PC-3 (cell line): Measurements from ENCODE around the gene NIM1K. TPM values are rescaled to one million over a fixed set of nuclear protein-coding genes. Genes with fewer than 3 reads are reported as not detected.

Experiments used
- ATAC-seq: fragments of 200-7000 bp; cut with Tn5 transposase; 2 replicates; pipeline ENCODE4 v1.9.1; 2020; ENCODE audit warnings: mild to moderate bottlenecking, moderate library complexity
- BruUV-seq: library from RNA; stranded (reverse); fragments of 400-500 nt; replicated peaks from 2 replicates; lab custom pipeline; 2021; lab: Mats Ljungman, UMichigan
- CTCF ChIA-PET: fragments of 300-600 bp; sonication (Branson Sonifier 250); formaldehyde crosslinking; loops from one replicate; lab custom pipeline; 2022; ENCODE audit warnings: antibody characterized with exemption; lab: Charles Lee
- POLR2A ChIA-PET: fragments of 300-600 bp; sonication (Branson Sonifier 250); formaldehyde crosslinking; loops from one replicate; lab custom pipeline; 2022; ENCODE audit warnings: antibody characterized with exemption; ENCODE audit not compliant: unreplicated experiment; lab: Charles Lee
- DNase-seq: peaks from one replicate; pipeline ENCODE4 v3.0.0-alpha.2; 2015
- H2AFZ ChIP-seq: fragments of 300-600 bp; sonication (generic); 2 replicates; pipeline ENCODE4 v1.6.0; 2016; ENCODE audit warnings: antibody characterized with exemption, low read length
- H3F3A ChIP-seq: fragments of 300-600 bp; sonication (generic); one replicate; pipeline ENCODE4 v1.6.0; 2017; ENCODE audit warnings: antibody characterized with exemption, low read length, control low read depth, mild to moderate bottlenecking; ENCODE audit not compliant: unreplicated experiment
- H3K27ac ChIP-seq: fragments of 300-600 bp; sonication (generic); 2 replicates; pipeline ENCODE4 v1.5.1; 2016; ENCODE audit warnings: mild to moderate bottlenecking, low read length
- H3K27me3 ChIP-seq: fragments of 300-600 bp; sonication (generic); 2 replicates; pipeline ENCODE4 v1.6.1; 2016; ENCODE audit warnings: low read length, mixed read lengths
- H3K36me3 ChIP-seq: fragments of 300-600 bp; sonication (generic); 2 replicates; pipeline ENCODE4 v1.6.1; 2016; ENCODE audit warnings: low read depth, mixed run types, low read length, mixed read lengths
- H3K4me1 ChIP-seq: fragments of 300-600 bp; sonication (generic); 2 replicates; pipeline ENCODE4 v1.5.1; 2016; ENCODE audit warnings: low read length; ENCODE audit not compliant: insufficient read depth
- H3K4me2 ChIP-seq: fragments of 300-600 bp; sonication (generic); 2 replicates; pipeline ENCODE4 v1.6.0; 2016; ENCODE audit warnings: low read length
- H3K4me3 ChIP-seq: fragments of 300-600 bp; sonication (generic); 2 replicates; pipeline ENCODE4 v1.5.1; 2016; ENCODE audit warnings: mild to moderate bottlenecking, low read length, mixed read lengths
- H3K79me2 ChIP-seq: fragments of 300-600 bp; sonication (generic); 2 replicates; pipeline ENCODE4 v1.6.1; 2017; ENCODE audit warnings: low read length, mixed read lengths
- H3K9ac ChIP-seq: fragments of 300-600 bp; sonication (generic); 2 replicates; pipeline ENCODE4 v1.6.0; 2016; ENCODE audit warnings: mild to moderate bottlenecking, low read length
- H3K9me2 ChIP-seq: fragments of 300-600 bp; sonication (generic); replicated peaks from 2 replicates; pipeline ENCODE4 v1.6.1; 2016; ENCODE audit warnings: mixed run types, low read length, mixed read lengths
- H3K9me3 ChIP-seq: fragments of 300-600 bp; sonication (generic); 2 replicates; pipeline ENCODE4 v1.6.1; 2016; ENCODE audit warnings: low read length, mixed read lengths
- H4K20me1 ChIP-seq: fragments of 300-600 bp; sonication (generic); 2 replicates; pipeline ENCODE4 v1.6.1; 2016; ENCODE audit warnings: low read length, mixed read lengths
- CTCF ChIP-seq: fragments of 300-600 bp; sonication (generic); conservative IDR thresholded peaks from 2 replicates; pipeline ENCODE4 v1.5.1; 2017; ENCODE audit warnings: antibody characterized with exemption, low read depth, mild to moderate bottlenecking, low read length
- EZH2 ChIP-seq: fragments of 300-600 bp; sonication (generic); IDR thresholded peaks from one replicate; pipeline ENCODE4 v1.6.1; 2017; ENCODE audit warnings: antibody characterized with exemption, mild to moderate bottlenecking, low read length; ENCODE audit not compliant: unreplicated experiment
- EZH2phosphoT487 ChIP-seq: fragments of 300-600 bp; sonication (generic); IDR thresholded peaks from 2 replicates; pipeline ENCODE4 v1.6.1; 2018; ENCODE audit warnings: mild to moderate bottlenecking, antibody characterized with exemption, low read length, borderline replicate concordance
- intact Hi-C: fragments of 100-400 bp; cut with micrococcal nuclease; formaldehyde crosslinking; loops from 2 replicates; pipeline ENCODE4 v1.9.0; 2023
- total RNA-seq: library from RNA; depleted of rRNA; stranded (reverse); fragments of >200 nt; gene quantifications from 2 replicates; pipeline ENCODE4 v1.2.3, GENCODE V29; 2014

The NIM1K gene
- total RNA-seq, 1 experiment from 2014 or later, result 0.26 TPM

GRCh38 chr5:43154469-43154868 lies 37.6 kb upstream of the NIM1K start:
- H3K4me2 ChIP-seq, result no peak overlapping the region
- no peaks in the 10 kb centered on the region for H3K9me3 ChIP-seq
- no peaks in the 10 kb centered on the region for H3F3A ChIP-seq
- intact Hi-C loops, result no loop called here
- no peak overlapping the region for H3K27ac ChIP-seq
- H3K27me3 ChIP-seq, result no peaks in the 10 kb centered on the region
- H3K4me3 ChIP-seq, result no peak overlapping the region
- H3K4me1 ChIP-seq, result no peaks in the 10 kb centered on the region
- no TSS peak for BruUV-seq
- no peak for TF ChIP-seq EZH2phosphoT487
- TF ChIP-seq CTCF, result no peak
- no peak for TF ChIP-seq EZH2
- no peak overlapping the region for H2AFZ ChIP-seq
- ATAC-seq (no peak), DNase-seq (no peak)
- 0 out of 2 replicates have a peak, but pooled peaks cover 5% of the 10 kb centered on the region for H4K20me1 ChIP-seq
- peaks cover 13% of the 10 kb centered on the region; the same call in 1 of the 2 replicates for H3K79me2 ChIP-seq
- H3K36me3 ChIP-seq, result peaks cover 24% of the 10 kb centered on the region; the same call in 1 of the 2 replicates
- CTCF ChIA-PET, result interaction anchor here (0.9 kb wide), 1 partner anchor 152 kb away, joined by 3 read pairs; no protein-coding TSS in a partner anchor
- POLR2A ChIA-PET, result no interaction called here
- no peaks in the 10 kb centered on the region for H3K9me2 ChIP-seq
- no peak overlapping the region for H3K9ac ChIP-seq

- H4K20me1 ChIP-seq, result 0 out of 2 replicates have a peak, but pooled peaks cover 5% of the 10 kb centered on the region
- no peak overlapping the region for H3K27ac ChIP-seq
- no peak for ATAC-seq
- TF ChIP-seq EZH2phosphoT487 (no peak), EZH2 (no peak), CTCF (no peak)
- intact Hi-C loops, result no loop called here
- H3K9ac ChIP-seq, result no peak overlapping the region
- H3K9me2 ChIP-seq, result no peaks in the 10 kb centered on the region
- H3K9me3 ChIP-seq, result no peaks in the 10 kb centered on the region
- H3K4me1 ChIP-seq, result no peaks in the 10 kb centered on the region
- H3K4me2 ChIP-seq, result no peak overlapping the region
- H3K79me2 ChIP-seq, result peaks cover 13% of the 10 kb centered on the region; the same call in 1 of the 2 replicates
- H3K27me3 ChIP-seq, result no peaks in the 10 kb centered on the region
- ChIA-PET POLR2A (no interaction called here), CTCF (no interaction called here)
- H3K36me3 ChIP-seq, result peaks cover 24% of the 10 kb centered on the region; the same call in 1 of the 2 replicates
- no peak for DNase-seq
- H2AFZ ChIP-seq, result no peak overlapping the region
- no peak overlapping the region for H3K4me3 ChIP-seq
- no TSS peak for BruUV-seq
- no peaks in the 10 kb centered on the region for H3F3A ChIP-seq
Measured at GRCh38 chr5:43155394-43156096, 36.5 kb upstream of the NIM1K start.

GRCh38 chr5:43156388-43156787 lies 35.6 kb upstream of the NIM1K start:
- ChIA-PET POLR2A (no interaction called here), CTCF (no interaction called here)
- H3K27me3 ChIP-seq, result no peaks in the 10 kb centered on the region
- DNase-seq (no peak), ATAC-seq (no peak)
- TF ChIP-seq EZH2 (no peak), EZH2phosphoT487 (no peak), CTCF (no peak)
- H3K9me3 ChIP-seq, result no peaks in the 10 kb centered on the region
- H3K27ac ChIP-seq, result no peak overlapping the region
- H3K9ac ChIP-seq, result no peak overlapping the region
- no peaks in the 10 kb centered on the region for H4K20me1 ChIP-seq
- intact Hi-C loops, result no loop called here
- peaks cover 22% of the 10 kb centered on the region for H3K36me3 ChIP-seq
- no peak overlapping the region for H2AFZ ChIP-seq
- H3F3A ChIP-seq, result no peaks in the 10 kb centered on the region
- H3K4me3 ChIP-seq, result no peak overlapping the region
- H3K4me1 ChIP-seq, result no peaks in the 10 kb centered on the region
- BruUV-seq, result no TSS peak
- peaks cover 8% of the 10 kb centered on the region; the same call in 1 of the 2 replicates for H3K79me2 ChIP-seq
- no peaks in the 10 kb centered on the region for H3K9me2 ChIP-seq
- H3K4me2 ChIP-seq, result no peak overlapping the region
